K562 (cell line): ENCODE results near the gene SLC8A2. TPM values are rescaled to one million over a fixed set of nuclear protein-coding genes. Genes with fewer than 3 reads are reported as not detected.
A peak's percentile ranks its signal among the peaks of the same experiment; 100 is the strongest.

Experiments used
- CBX1 ChIP-seq: sonication (generic); IDR thresholded peaks from 2 replicates; pipeline ENCODE4 v1.6.1; 2016; ENCODE audit warnings: antibody characterized with exemption, low read depth, mild to moderate bottlenecking
- COPS2 ChIP-seq: fragments of 450-650 bp; conservative IDR thresholded peaks from 2 replicates; pipeline ENCODE4 v1.6.1; 2016; ENCODE audit warnings: mild to moderate bottlenecking, moderate library complexity
- DDX20 ChIP-seq: fragments of 450-650 bp; IDR thresholded peaks from 2 replicates; pipeline ENCODE4 v1.6.1; 2016; ENCODE audit warnings: missing genetic modification characterization, low read depth, mild to moderate bottlenecking, missing compliant biosample characterization, moderate library complexity
- EHMT2 ChIP-seq: fragments of 450-650 bp; IDR thresholded peaks from 2 replicates; pipeline ENCODE4 v1.6.1; 2018; ENCODE audit warnings: antibody characterized with exemption
- ELF1 ChIP-seq: fragments of 200-800 bp; sonication (Bioruptor generic); IDR thresholded peaks from 2 replicates; pipeline ENCODE4 v1.6.1; 2016; ENCODE audit warnings: missing genetic modification characterization, missing compliant biosample characterization
- IRF2 ChIP-seq: sonication (generic); formaldehyde crosslinking; IDR thresholded peaks from 2 replicates; pipeline ENCODE4 v1.8.1; 2022; ENCODE audit warnings: mild to moderate bottlenecking, missing genetic modification reagents
- NELFE ChIP-seq: IDR thresholded peaks from 2 replicates; pipeline ENCODE4 v1.6.1; 2011; ENCODE audit warnings: mild to moderate bottlenecking; ENCODE audit not compliant: insufficient read depth, insufficient read length
- NFXL1 ChIP-seq: fragments of 450-650 bp; formaldehyde crosslinking; IDR thresholded peaks from 2 replicates; pipeline ENCODE4 v1.4.0; 2021; ENCODE audit warnings: mild to moderate bottlenecking
- PCBP2 ChIP-seq: fragments of 200-400 bp; formaldehyde crosslinking; IDR thresholded peaks from 2 replicates; pipeline ENCODE4 v1.6.1; 2018; ENCODE audit warnings: low read length, low read depth, mild to moderate bottlenecking, moderate library complexity; ENCODE audit not compliant: poor library complexity, severe bottlenecking
- PTTG1 ChIP-seq: fragments of 450-650 bp; IDR thresholded peaks from 2 replicates; pipeline ENCODE4 v1.6.1; 2016; ENCODE audit warnings: low read depth, mild to moderate bottlenecking, missing genetic modification characterization, missing compliant biosample characterization
- SMC3 ChIP-seq: conservative IDR thresholded peaks from 2 replicates; pipeline ENCODE4 v1.6.1; 2011; ENCODE audit warnings: low read depth, low read length, improper control_type of control experiment; ENCODE audit not compliant: insufficient read depth
- SRF ChIP-seq, 2 experiments: fragments of 250-450, 450-650 bp in 1 of 2; sonication (Bioruptor Pico) in 1 of 2; sonication (generic) in 1 of 2; formaldehyde crosslinking; IDR thresholded peaks; 2 replicates each; pipeline versions ENCODE4 v1.5.0 to v1.5.1; 2020 to 2022; ENCODE audit warnings: mild to moderate bottlenecking in 1 of 2, missing genetic modification reagents in 1 of 2
- TARDBP ChIP-seq: fragments of 450-650 bp; IDR thresholded peaks from 2 replicates; pipeline ENCODE4 v1.6.1; 2016
- U2AF2 ChIP-seq: fragments of 200-400 bp; formaldehyde crosslinking; optimal IDR thresholded peaks from 2 replicates; pipeline ENCODE3; 2017; ENCODE audit warnings: low read depth, mild to moderate bottlenecking, low read length
- ZKSCAN8 ChIP-seq: fragments of 200-800 bp; sonication (Bioruptor generic); IDR thresholded peaks from 2 replicates; pipeline ENCODE4 v1.6.1; 2016; ENCODE audit warnings: missing genetic modification characterization, missing compliant biosample characterization
- ZNF384 ChIP-seq: IDR thresholded peaks from 2 replicates; pipeline ENCODE4 v1.6.1; 2012; ENCODE audit warnings: low read depth, low read length, improper control_type of control experiment
- ZSCAN32 ChIP-seq: fragments of 450-650 bp; formaldehyde crosslinking; IDR thresholded peaks from 2 replicates; pipeline ENCODE4 v1.4.0; 2020; ENCODE audit warnings: mild to moderate bottlenecking, moderate library complexity
- polyA plus RNA-seq, 8 experiments: library from polyadenylated mRNA; depleted of rRNA in 4 of 8; stranded (reverse) in 5 of 8; unstranded in 3 of 8; fragments of >200 nt; fragmentation: Nextera tagmentation in 2 of 8; fragmentation: Illumina TruSeq in 1 of 8; extraction: Ambion mirVana in 2 of 8; extraction: Trizol in 1 of 8; gene quantifications; 2 replicates each; pipeline versions ENCODE4 v1.2.1 to v1.2.3, GENCODE V29; 2011 to 2014; ENCODE audit warnings: inconsistent platforms in 1 of 8, missing spikeins in 1 of 8
- total RNA-seq, 7 experiments: library from RNA; depleted of rRNA in 6 of 7; stranded (reverse); fragments of >200 nt in 6 of 7; fragmentation: Illumina TruSeq in 2 of 7; extraction: Trizol in 2 of 7; gene quantifications; 2 replicates each; pipeline versions ENCODE4 v1.2.1 to v1.2.3, GENCODE V29; 2011 to 2021; ENCODE audit warnings: low replicate concordance in 1 of 7
- TF ChIP-seq, protein P1 (sequence below): sonication (generic); formaldehyde crosslinking; IDR thresholded peaks from 2 replicates; pipeline ENCODE4 v1.9.0; 2022; ENCODE audit warnings: mild to moderate bottlenecking, missing genetic modification reagents
- TF ChIP-seq, protein P2 (sequence below): sonication (generic); formaldehyde crosslinking; IDR thresholded peaks from 2 replicates; pipeline ENCODE4 v1.8.1; 2022; ENCODE audit warnings: missing genetic modification reagents
- TF ChIP-seq, protein P3 (sequence below), 2 experiments: IDR thresholded peaks; 2 replicates each; pipeline ENCODE4 v1.6.1; 2012; ENCODE audit warnings: improper control_type of control experiment in 2 of 2, low read depth in 2 of 2, low read length in 2 of 2, borderline replicate concordance in 1 of 2

SLC8A2 gene
- total and polyA plus RNA-seq, 9 of the 15 experiments (the other 6 are each of a cell fraction or from before 2014, with no cell fraction given): 0.07 to 0.66 (median 0.24) TPM; not detected in 3

DNA sequence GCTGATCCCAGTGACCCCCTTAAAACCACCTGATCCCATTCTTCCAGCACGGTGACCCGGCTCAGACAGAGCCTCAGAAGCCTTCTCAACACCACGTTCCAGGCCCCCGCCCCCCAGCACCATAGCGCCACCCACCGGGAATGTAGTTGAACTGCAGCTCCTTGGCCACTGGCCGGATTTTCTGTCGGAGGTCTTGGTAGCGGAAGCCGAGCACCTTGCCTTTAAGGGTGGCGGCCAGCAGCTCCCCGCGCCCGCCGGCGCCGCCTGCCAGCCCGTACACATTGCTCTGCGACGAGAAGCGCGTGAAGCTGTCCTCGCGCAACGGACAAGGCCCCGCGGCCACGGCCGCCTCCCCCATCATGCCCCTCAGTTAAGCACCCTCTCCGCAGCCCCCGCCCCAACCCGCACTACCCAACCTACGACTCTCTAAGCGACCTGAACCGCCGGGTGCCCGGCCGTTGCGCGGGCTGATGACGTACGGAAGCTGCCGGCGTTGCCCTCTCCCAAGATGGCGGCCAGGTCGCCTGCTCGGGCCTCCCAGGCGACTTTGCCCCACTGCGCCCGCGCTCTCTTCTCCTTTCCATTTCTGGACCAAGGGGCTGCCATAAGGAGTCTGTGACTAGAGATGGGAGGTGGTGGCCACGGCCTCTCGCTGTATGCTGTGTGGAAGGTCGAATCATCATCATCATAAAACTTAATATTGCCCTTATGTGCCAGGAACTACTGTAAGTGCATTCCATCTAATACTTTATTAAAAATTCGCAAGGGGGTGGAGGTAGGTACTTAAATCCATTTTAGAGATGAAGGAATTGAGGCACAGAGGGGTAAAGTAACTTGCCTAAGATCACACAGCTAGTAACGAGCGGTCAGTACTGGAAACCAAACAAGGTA lies 12.4 kb upstream of the SLC8A2 start, which contains the start of gene KPTN (continued):
- peak; percentile 67 for TF ChIP-seq ELF1 (tag)
- TF ChIP-seq CBX1: no peak
- TF ChIP-seq ZNF384: 0 out of 2 replicates have a peak, but pooled peaks have one; percentile 22
- TF ChIP-seq, protein P1, sequence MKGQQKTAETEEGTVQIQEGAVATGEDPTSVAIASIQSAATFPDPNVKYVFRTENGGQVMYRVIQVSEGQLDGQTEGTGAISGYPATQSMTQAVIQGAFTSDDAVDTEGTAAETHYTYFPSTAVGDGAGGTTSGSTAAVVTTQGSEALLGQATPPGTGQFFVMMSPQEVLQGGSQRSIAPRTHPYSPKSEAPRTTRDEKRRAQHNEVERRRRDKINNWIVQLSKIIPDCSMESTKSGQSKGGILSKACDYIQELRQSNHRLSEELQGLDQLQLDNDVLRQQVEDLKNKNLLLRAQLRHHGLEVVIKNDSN (CRISPR knock-in tag): no peak
- no peak for TF ChIP-seq U2AF2
- TF ChIP-seq DDX20: no peak
- TF ChIP-seq ZKSCAN8 (CRISPR knock-in tag): no peak
- no peak for TF ChIP-seq PCBP2
- no peak for TF ChIP-seq EHMT2
- no peak for TF ChIP-seq IRF2 (CRISPR knock-in tag)
- TF ChIP-seq TARDBP: peak; percentile 51; the same call in 1 of the 2 replicates
- no peak for TF ChIP-seq COPS2
- TF ChIP-seq, protein P2, sequence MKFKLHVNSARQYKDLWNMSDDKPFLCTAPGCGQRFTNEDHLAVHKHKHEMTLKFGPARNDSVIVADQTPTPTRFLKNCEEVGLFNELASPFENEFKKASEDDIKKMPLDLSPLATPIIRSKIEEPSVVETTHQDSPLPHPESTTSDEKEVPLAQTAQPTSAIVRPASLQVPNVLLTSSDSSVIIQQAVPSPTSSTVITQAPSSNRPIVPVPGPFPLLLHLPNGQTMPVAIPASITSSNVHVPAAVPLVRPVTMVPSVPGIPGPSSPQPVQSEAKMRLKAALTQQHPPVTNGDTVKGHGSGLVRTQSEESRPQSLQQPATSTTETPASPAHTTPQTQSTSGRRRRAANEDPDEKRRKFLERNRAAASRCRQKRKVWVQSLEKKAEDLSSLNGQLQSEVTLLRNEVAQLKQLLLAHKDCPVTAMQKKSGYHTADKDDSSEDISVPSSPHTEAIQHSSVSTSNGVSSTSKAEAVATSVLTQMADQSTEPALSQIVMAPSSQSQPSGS (CRISPR knock-in tag): no peak
- TF ChIP-seq, protein P3, sequence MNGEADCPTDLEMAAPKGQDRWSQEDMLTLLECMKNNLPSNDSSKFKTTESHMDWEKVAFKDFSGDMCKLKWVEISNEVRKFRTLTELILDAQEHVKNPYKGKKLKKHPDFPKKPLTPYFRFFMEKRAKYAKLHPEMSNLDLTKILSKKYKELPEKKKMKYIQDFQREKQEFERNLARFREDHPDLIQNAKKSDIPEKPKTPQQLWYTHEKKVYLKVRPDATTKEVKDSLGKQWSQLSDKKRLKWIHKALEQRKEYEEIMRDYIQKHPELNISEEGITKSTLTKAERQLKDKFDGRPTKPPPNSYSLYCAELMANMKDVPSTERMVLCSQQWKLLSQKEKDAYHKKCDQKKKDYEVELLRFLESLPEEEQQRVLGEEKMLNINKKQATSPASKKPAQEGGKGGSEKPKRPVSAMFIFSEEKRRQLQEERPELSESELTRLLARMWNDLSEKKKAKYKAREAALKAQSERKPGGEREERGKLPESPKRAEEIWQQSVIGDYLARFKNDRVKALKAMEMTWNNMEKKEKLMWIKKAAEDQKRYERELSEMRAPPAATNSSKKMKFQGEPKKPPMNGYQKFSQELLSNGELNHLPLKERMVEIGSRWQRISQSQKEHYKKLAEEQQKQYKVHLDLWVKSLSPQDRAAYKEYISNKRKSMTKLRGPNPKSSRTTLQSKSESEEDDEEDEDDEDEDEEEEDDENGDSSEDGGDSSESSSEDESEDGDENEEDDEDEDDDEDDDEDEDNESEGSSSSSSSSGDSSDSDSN (IDR thresholded peaks at IDR 0.05; ENCODE audit: borderline replicate concordance in 1 of 2, low read depth in 2 of 2, low read length in 2 of 2): no peak
- TF ChIP-seq SMC3: peak; percentile 56
- no peak for TF ChIP-seq NFXL1 (CRISPR knock-in tag)
- no peak for TF ChIP-seq ZSCAN32
- 0 out of 4 replicates have a peak, but pooled peaks of 1 of the 2 experiments have one; percentile 31 for TF ChIP-seq SRF (CRISPR knock-in tag; IDR thresholded peaks at IDR 0.05)
- TF ChIP-seq NELFE: no peak
- no peak for TF ChIP-seq PTTG1 (tag)
